HG02870 (cell line): ENCODE results near the gene PORCN.

ENCODE experiments used
- ATAC-seq: cut with Tn5 transposase; IDR thresholded peaks from one replicate; pipeline ENCODE4 v1.9.1; 2021; ENCODE audit warnings: mild to moderate bottlenecking, moderate library complexity; ENCODE audit not compliant: unreplicated experiment

Gene PORCN

GRCh38 chrX:48475774-48476577 lies 32.8 kb upstream of the PORCN start, which contains the start of gene FTSJ1:
TSS of gene FTSJ1 (plus strand) at chrX:48476199. CDS start at chrX:48478048, 1,849 bp downstream.
- peak; percentile 75 for ATAC-seq

GRCh38 chrX:48476919-48477318 lies 31.9 kb upstream of the PORCN start:
- no peak for ATAC-seq

- no peak for ATAC-seq
Measured at GRCh38 chrX:48477960-48478755, 30.6 kb upstream of the PORCN start.

GRCh38 chrX:48478806-48479205 lies 30.0 kb upstream of the PORCN start:
- no peak for ATAC-seq

- ATAC-seq, result no peak
Measured at GRCh38 chrX:48480142-48480541, 28.6 kb upstream of the PORCN start.

- ATAC-seq, result no peak
Measured at GRCh38 chrX:48480583-48480982, 28.2 kb upstream of the PORCN start.

- no peak for ATAC-seq
Measured at GRCh38 chrX:48482526-48482925, 26.3 kb upstream of the PORCN start.

- ATAC-seq, result no peak
Measured at GRCh38 chrX:48487362-48487798, 21.4 kb upstream of the PORCN start.

- no peak for ATAC-seq
Measured at GRCh38 chrX:48488034-48488433, 20.8 kb upstream of the PORCN start.

- ATAC-seq, result no peak
Measured at GRCh38 chrX:48489296-48489695, 19.5 kb upstream of the PORCN start.

GRCh38 chrX:48489892-48490291 lies 18.9 kb upstream of the PORCN start:
- no peak for ATAC-seq

GRCh38 chrX:48490661-48491060 lies 18.1 kb upstream of the PORCN start:
- ATAC-seq, result no peak

- no peak for ATAC-seq
Measured at GRCh38 chrX:48491809-48492208, 17.0 kb upstream of the PORCN start.

- ATAC-seq, result no peak
Measured at GRCh38 chrX:48492293-48492910, 16.4 kb upstream of the PORCN start.

GRCh38 chrX:48493890-48494364 lies 14.9 kb upstream of the PORCN start:
- no peak for ATAC-seq

- no peak for ATAC-seq
Measured at GRCh38 chrX:48496660-48497059, 12.1 kb upstream of the PORCN start.

- no peak for ATAC-seq
Measured at GRCh38 chrX:48497871-48498270, 10.9 kb upstream of the PORCN start.

- ATAC-seq, result no peak
Measured at GRCh38 chrX:48498374-48498809, 10.4 kb upstream of the PORCN start.

GRCh38 chrX:48504261-48504660 lies 4.5 kb upstream of the PORCN start:
- ATAC-seq, result no peak

- ATAC-seq, result no peak
Measured at GRCh38 chrX:48505481-48505880, 3.3 kb upstream of the PORCN start.

- no peak for ATAC-seq
Measured at GRCh38 chrX:48507246-48507645, 1.5 kb upstream of the PORCN start.
